SU-DHL-6 (cell line): Measurements from ENCODE around the gene SYNRG.

ENCODE experiments used
- H2AFZ ChIP-seq: fragments of 200-600 bp; sonication (generic); 2 replicates; pipeline ENCODE4 v1.6.1; 2014; ENCODE audit warnings: low read depth, mild to moderate bottlenecking, moderate library complexity, mixed read lengths, antibody characterized with exemption, low read length; ENCODE audit not compliant: severe bottlenecking
- H3F3A ChIP-seq: fragments of 200-600 bp; shearing (Covaris generic); 2 replicates; pipeline ENCODE4 v1.6.0; 2016; ENCODE audit warnings: antibody characterized with exemption, mild to moderate bottlenecking; ENCODE audit not compliant: insufficient read depth
- H3K27ac ChIP-seq: fragments of 200-600 bp; sonication (generic); 2 replicates; pipeline ENCODE4 v1.5.1; 2016; ENCODE audit warnings: low read depth, mild to moderate bottlenecking, low read length, moderate library complexity, mixed read lengths
- H3K27me3 ChIP-seq: fragments of 200-600 bp; sonication (generic), shearing (Covaris generic); 2 replicates; pipeline ENCODE4 v1.6.0; 2014; ENCODE audit warnings: mild to moderate bottlenecking, low read length
- H3K36me3 ChIP-seq: fragments of 200-600 bp; sonication (generic); 2 replicates; pipeline ENCODE4 v1.6.1; 2014; ENCODE audit warnings: mild to moderate bottlenecking, low read length, mixed read lengths
- H3K4me2 ChIP-seq: fragments of 300-600, 200-600 bp; shearing (Covaris generic), sonication (generic); 2 replicates; pipeline ENCODE4 v1.6.0; 2014; ENCODE audit warnings: low read length, low read depth, mild to moderate bottlenecking; ENCODE audit not compliant: poor library complexity, severe bottlenecking
- H3K4me3 ChIP-seq: fragments of 200-600 bp; sonication (generic); 2 replicates; pipeline ENCODE4 v1.5.1; 2014; ENCODE audit warnings: antibody characterized with exemption, low read length, mild to moderate bottlenecking, mixed read lengths; ENCODE audit not compliant: insufficient read depth, poor library complexity, severe bottlenecking
- H3K79me2 ChIP-seq: fragments of 200-600 bp; sonication (generic); 2 replicates; pipeline ENCODE4 v1.6.1; 2014; ENCODE audit warnings: mild to moderate bottlenecking, low read length, moderate library complexity; ENCODE audit not compliant: insufficient read depth
- H3K9ac ChIP-seq: fragments of 200-600 bp; sonication (generic); 2 replicates; pipeline ENCODE4 v1.7.0; 2014; ENCODE audit warnings: mild to moderate bottlenecking, low read length
- H3K9me2 ChIP-seq: fragments of 200-600 bp; sonication (generic); replicated peaks from 2 replicates; pipeline ENCODE4 v1.6.1; 2014; ENCODE audit warnings: low read length; ENCODE audit not compliant: insufficient read depth
- H3K9me3 ChIP-seq: fragments of 200-600 bp; sonication (generic); 2 replicates; pipeline ENCODE4 v1.6.1; 2014; ENCODE audit warnings: low read length, mixed read lengths; ENCODE audit not compliant: insufficient read depth
- H4K20me1 ChIP-seq: fragments of 200-600 bp; sonication (generic); 2 replicates; pipeline ENCODE4 v1.6.1; 2014; ENCODE audit warnings: low read depth, mild to moderate bottlenecking, antibody characterized with exemption, low read length, moderate library complexity, mixed read lengths
- EZH2phosphoT487 ChIP-seq: fragments of 200-600 bp; sonication (generic), shearing (Covaris generic); conservative IDR thresholded peaks from 2 replicates; pipeline ENCODE4 v1.6.1; 2018; ENCODE audit warnings: mild to moderate bottlenecking, antibody characterized with exemption, low read length, moderate library complexity, mixed read lengths
- TF ChIP-seq, protein P1 (sequence below): fragments of 200-600 bp; sonication (generic); IDR thresholded peaks from one replicate; pipeline ENCODE4 v1.5.1; 2017; ENCODE audit warnings: antibody characterized with exemption, mild to moderate bottlenecking, low read length, moderate library complexity; ENCODE audit not compliant: insufficient read depth, poor library complexity, severe bottlenecking

The SYNRG gene

DNA sequence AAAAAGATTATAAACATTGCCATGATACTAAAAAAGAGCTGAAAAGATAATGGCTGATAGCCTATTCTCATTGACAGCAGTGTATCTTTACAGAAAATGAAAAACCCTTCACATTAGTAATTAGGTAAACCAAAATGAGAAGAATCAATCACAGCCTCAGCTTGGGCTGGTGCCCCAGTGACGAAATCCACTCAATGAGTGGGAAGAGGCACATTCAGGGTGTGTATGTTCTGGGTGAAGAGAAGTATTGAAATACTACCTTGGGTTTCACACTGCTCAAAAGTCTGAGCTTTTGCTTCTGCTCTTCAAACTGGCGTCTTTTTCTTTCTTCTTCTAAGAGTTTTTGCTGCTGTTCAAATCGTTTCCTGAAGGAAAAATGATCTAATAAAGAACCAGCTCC, 24.2 kb downstream of the SYNRG start:
- H3K4me2 ChIP-seq, result no peak overlapping the region
- no peaks in the 10 kb centered on the region for H3K9me3 ChIP-seq
- no peaks in the 10 kb centered on the region for H3K9me2 ChIP-seq
- no peak overlapping the region for H2AFZ ChIP-seq
- no peak for TF ChIP-seq EZH2phosphoT487
- TF ChIP-seq, protein P1, sequence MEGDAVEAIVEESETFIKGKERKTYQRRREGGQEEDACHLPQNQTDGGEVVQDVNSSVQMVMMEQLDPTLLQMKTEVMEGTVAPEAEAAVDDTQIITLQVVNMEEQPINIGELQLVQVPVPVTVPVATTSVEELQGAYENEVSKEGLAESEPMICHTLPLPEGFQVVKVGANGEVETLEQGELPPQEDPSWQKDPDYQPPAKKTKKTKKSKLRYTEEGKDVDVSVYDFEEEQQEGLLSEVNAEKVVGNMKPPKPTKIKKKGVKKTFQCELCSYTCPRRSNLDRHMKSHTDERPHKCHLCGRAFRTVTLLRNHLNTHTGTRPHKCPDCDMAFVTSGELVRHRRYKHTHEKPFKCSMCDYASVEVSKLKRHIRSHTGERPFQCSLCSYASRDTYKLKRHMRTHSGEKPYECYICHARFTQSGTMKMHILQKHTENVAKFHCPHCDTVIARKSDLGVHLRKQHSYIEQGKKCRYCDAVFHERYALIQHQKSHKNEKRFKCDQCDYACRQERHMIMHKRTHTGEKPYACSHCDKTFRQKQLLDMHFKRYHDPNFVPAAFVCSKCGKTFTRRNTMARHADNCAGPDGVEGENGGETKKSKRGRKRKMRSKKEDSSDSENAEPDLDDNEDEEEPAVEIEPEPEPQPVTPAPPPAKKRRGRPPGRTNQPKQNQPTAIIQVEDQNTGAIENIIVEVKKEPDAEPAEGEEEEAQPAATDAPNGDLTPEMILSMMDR, result no peak
- peaks cover 3% of the 10 kb centered on the region; the same call in 1 of the 2 replicates for H3F3A ChIP-seq
- no peak overlapping the region for H3K4me3 ChIP-seq
- peaks cover 5% of the 10 kb centered on the region; the same call in 1 of the 2 replicates for H4K20me1 ChIP-seq
- H3K36me3 ChIP-seq, result peaks cover 46% of the 10 kb centered on the region; the same call in 1 of the 2 replicates
- no peak overlapping the region for H3K27ac ChIP-seq
- no peak overlapping the region for H3K9ac ChIP-seq
- H3K79me2 ChIP-seq, result peaks cover 35% of the 10 kb centered on the region
- H3K27me3 ChIP-seq, result no peaks in the 10 kb centered on the region

DNA sequence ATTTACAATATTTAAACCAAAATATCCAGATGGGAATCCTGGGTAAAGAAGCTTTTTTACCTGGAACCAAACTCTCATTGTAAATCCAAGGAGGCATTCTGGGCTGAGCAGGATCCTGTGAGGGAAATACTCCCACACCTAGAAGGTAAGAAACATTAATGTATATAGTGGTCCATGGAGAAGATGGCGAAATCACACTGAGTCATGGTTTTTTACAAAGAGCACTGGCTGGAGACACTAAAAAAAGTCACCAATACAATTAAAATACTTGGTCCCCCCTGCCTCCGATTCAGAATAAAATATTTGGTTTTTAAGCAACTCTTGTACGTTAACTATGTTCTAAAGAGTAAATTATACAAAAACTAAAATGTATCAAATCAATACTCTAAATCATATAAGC, 32.9 kb downstream of the SYNRG start:
- Histone ChIP-seq H3K9ac (no peak overlapping the region), H3K27ac (no peak overlapping the region), H3K9me2 (no peaks in the 10 kb centered on the region), H3K4me3 (no peak overlapping the region), H2AFZ (no peak overlapping the region), H3K9me3 (no peaks in the 10 kb centered on the region), H3K27me3 (no peaks in the 10 kb centered on the region), H3K36me3 (peaks cover 42% of the 10 kb centered on the region), H3K79me2 (no peaks in the 10 kb centered on the region), H4K20me1 (no peaks in the 10 kb centered on the region), H3K4me2 (no peak overlapping the region), H3F3A (no peaks in the 10 kb centered on the region)
- TF ChIP-seq EZH2phosphoT487, result no peak
- TF ChIP-seq, protein P1, result no peak

DNA sequence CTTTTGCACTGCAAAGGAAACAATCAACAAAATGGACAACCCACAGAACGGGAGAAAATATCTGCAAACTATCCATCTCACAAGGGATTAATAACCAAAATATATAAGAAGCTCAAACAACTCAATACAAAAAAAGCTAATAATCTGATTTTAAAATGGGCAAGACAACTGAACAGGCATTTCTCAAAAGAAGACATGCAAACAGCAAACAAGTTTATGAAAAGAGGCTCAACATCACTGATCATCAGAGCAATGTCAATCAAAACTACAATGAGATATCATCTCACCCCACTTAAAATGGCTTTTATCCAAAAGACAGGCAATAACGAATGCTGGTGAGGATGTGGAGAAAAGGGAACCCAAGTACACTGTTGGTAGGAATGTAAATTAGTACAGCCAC, 34.8 kb downstream of the SYNRG start:
- Histone ChIP-seq H3K9me3 (no peaks in the 10 kb centered on the region), H3F3A (no peaks in the 10 kb centered on the region), H3K4me2 (no peak overlapping the region), H3K79me2 (no peaks in the 10 kb centered on the region), H2AFZ (no peak overlapping the region), H3K4me3 (no peak overlapping the region), H3K9ac (no peak overlapping the region), H3K9me2 (no peaks in the 10 kb centered on the region), H4K20me1 (no peaks in the 10 kb centered on the region), H3K36me3 (peaks cover 54% of the 10 kb centered on the region), H3K27me3 (no peaks in the 10 kb centered on the region), H3K27ac (no peak overlapping the region)
- TF ChIP-seq, protein P1, result no peak
- TF ChIP-seq EZH2phosphoT487, result no peak
